Neuronal stem cell (in vitro differentiated cells): ENCODE data around the gene ZNF528.

Experiments used
- DNase-seq: peaks from one replicate; pipeline ENCODE4 v3.0.0-alpha.2; 2013; ENCODE audit warnings: low spot score
- H2AFZ ChIP-seq: one replicate; pipeline ENCODE4 v1.6.1; 2013; ENCODE audit warnings: mild to moderate bottlenecking, low read length, inconsistent platforms
- H2AK5ac ChIP-seq: 2 replicates; pipeline ENCODE4 v1.6.1; 2013; ENCODE audit warnings: low read depth, mild to moderate bottlenecking, inconsistent platforms, low read length, moderate library complexity, mixed read lengths
- H2BK120ac ChIP-seq: 2 replicates; pipeline ENCODE4 v1.6.1; 2013; ENCODE audit warnings: low read depth, mild to moderate bottlenecking, inconsistent platforms, low read length, moderate library complexity, mixed read lengths
- H2BK12ac ChIP-seq: one replicate; pipeline ENCODE4 v1.6.1; 2013; ENCODE audit warnings: low read length, inconsistent platforms
- H2BK15ac ChIP-seq: 2 replicates; pipeline ENCODE4 v1.6.1; 2013; ENCODE audit warnings: mild to moderate bottlenecking, low read length, inconsistent platforms, mixed read lengths
- H2BK5ac ChIP-seq: one replicate; pipeline ENCODE4 v1.6.1; 2013; ENCODE audit warnings: inconsistent platforms, mild to moderate bottlenecking, low read length, moderate library complexity
- H3K14ac ChIP-seq: one replicate; pipeline ENCODE4 v1.6.1; 2013; ENCODE audit warnings: low read length, inconsistent platforms
- H3K18ac ChIP-seq: 2 replicates; pipeline ENCODE4 v1.6.1; 2013; ENCODE audit warnings: low read length, inconsistent platforms
- H3K23ac ChIP-seq: 2 replicates; pipeline ENCODE4 v1.6.1; 2013; ENCODE audit warnings: low read depth, mild to moderate bottlenecking, mixed read lengths, low read length, inconsistent platforms; ENCODE audit not compliant: poor library complexity
- H3K27ac ChIP-seq: replicated peaks from 3 replicates; pipeline ENCODE4 v1.5.1; 2013; ENCODE audit warnings: low read length, inconsistent platforms
- H3K27me3 ChIP-seq, 3 experiments: 2 replicates each; pipeline ENCODE4 v1.6.1; 2013; ENCODE audit warnings: low read length in 3 of 3, mild to moderate bottlenecking in 2 of 3, inconsistent platforms in 1 of 3, low read depth in 1 of 3, mixed read lengths in 1 of 3, moderate library complexity in 1 of 3; ENCODE audit not compliant: control insufficient read depth in 3 of 3, insufficient read depth in 3 of 3
- H3K36me3 ChIP-seq, 2 donors: replicated peaks in 1 of 2; 2 replicates each; pipeline ENCODE4 v1.6.1; 2013; ENCODE audit warnings: low read length in 2 of 2; ENCODE audit not compliant: control insufficient read depth in 2 of 2, insufficient read depth in 2 of 2
- H3K4ac ChIP-seq: 2 replicates; pipeline ENCODE4 v1.6.1; 2013; ENCODE audit warnings: inconsistent platforms, mild to moderate bottlenecking, low read length, moderate library complexity
- H3K4me1 ChIP-seq, 2 donors: 1 replicate in 1 of 2; 2 replicates in 1 of 2; pipeline ENCODE4 v1.6.1; 2013; ENCODE audit warnings: low read length in 2 of 2, low read depth in 1 of 2; ENCODE audit not compliant: control insufficient read depth in 2 of 2, insufficient read depth in 1 of 2
- H3K4me2 ChIP-seq: one replicate; pipeline ENCODE4 v1.6.1; 2013; ENCODE audit warnings: mild to moderate bottlenecking, low read length, inconsistent platforms; ENCODE audit not compliant: insufficient read depth, poor library complexity, severe bottlenecking
- H3K4me3 ChIP-seq, 2 donors: 2 replicates each; pipeline ENCODE4 v1.5.1; 2013; ENCODE audit warnings: low read length in 2 of 2, mild to moderate bottlenecking in 2 of 2, inconsistent platforms in 1 of 2, moderate library complexity in 1 of 2
- H3K79me1 ChIP-seq: one replicate; pipeline ENCODE4 v1.6.1; 2013; ENCODE audit warnings: low read depth, mild to moderate bottlenecking, inconsistent platforms, low read length, moderate library complexity
- H3K9ac ChIP-seq: one replicate; pipeline ENCODE4 v1.6.1; 2013; ENCODE audit warnings: mild to moderate bottlenecking, low read depth, low read length, inconsistent platforms; ENCODE audit not compliant: poor library complexity
- H3K9me3 ChIP-seq, 2 donors: replicated peaks in 1 of 2; 2 replicates each; pipeline versions ENCODE3 to v1.6.1; 2013; ENCODE audit warnings: low read length in 2 of 2, mild to moderate bottlenecking in 2 of 2, inconsistent platforms in 1 of 2, low read depth in 1 of 2, mixed read lengths in 1 of 2, moderate library complexity in 1 of 2; ENCODE audit not compliant: control insufficient read depth in 2 of 2, insufficient read depth in 1 of 2
- H4K8ac ChIP-seq: one replicate; pipeline ENCODE4 v1.6.1; 2013; ENCODE audit warnings: low read depth, mild to moderate bottlenecking, inconsistent platforms, low read length, moderate library complexity
- H4K91ac ChIP-seq: one replicate; pipeline ENCODE4 v1.6.1; 2013; ENCODE audit warnings: low read length, low read depth, mild to moderate bottlenecking, inconsistent platforms; ENCODE audit not compliant: poor library complexity
- WGBS, 2 donors: extraction: QIAGEN DNeasy Blood & Tissue Kit; methylation state at CpG; one replicate each; pipeline ENCODE4 v1.1.7; 2013; ENCODE audit warnings: missing lambda C conversion rate in 2 of 2, mixed read lengths in 1 of 2; ENCODE audit not compliant: insufficient read length in 2 of 2, insufficient replicate concordance in 1 of 2; ENCODE audit errors: extremely low coverage in 2 of 2; 5-methylcytosine and 5-hydroxymethylcytosine counted together

ZNF528 gene

GRCh38 chr19:52370341-52370710 lies 27.3 kb upstream of the ZNF528 start:
- Histone ChIP-seq H3K9ac (peak overlapping the region; percentile 56), H3K23ac (no peak overlapping the region), H2BK5ac (no peak overlapping the region), H2BK120ac (no peak overlapping the region), H4K8ac (no peak overlapping the region), H3K4me3 (peak overlapping the region; percentile 90 to 91), H2BK12ac (no peak overlapping the region), H2AK5ac (peak overlapping the region; percentile 15), H3K36me3 (peaks cover 18 to 55% of the 10 kb centered on the region in 2 donors), H4K91ac (no peak overlapping the region), H3K4ac (no peak overlapping the region), H3K18ac (peak overlapping the region; percentile 24), H3K4me2 (peak overlapping the region; percentile 72), H3K27me3 (no peaks in the 10 kb centered on the region), H3K14ac (no peak overlapping the region), H3K9me3 (peaks cover 13 to 72% of the 10 kb centered on the region in 2 donors), H2BK15ac (no peak overlapping the region), H3K27ac (peak overlapping the region; percentile 85), H3K4me1 (peaks cover 0 to 5% of the 10 kb centered on the region in 2 donors), H2AFZ (peak overlapping the region; percentile 96), H3K79me1 (peaks cover 2% of the 10 kb centered on the region)
- WGBS, 2 donors: no CpG with 5 or more reads among the region's 7 CpGs
- no peak for DNase-seq

- no peak overlapping the region for H2BK15ac ChIP-seq
- no peak overlapping the region for H2BK120ac ChIP-seq
- no peak for DNase-seq
- H3K4me2 ChIP-seq: no peak overlapping the region
- no peak overlapping the region for H4K91ac ChIP-seq
- H3K9me3 ChIP-seq: peaks cover 21 to 78% of the 10 kb centered on the region in 2 donors
- WGBS, 2 donors: no CpG with 5 or more reads among the region's 1 CpG
- H3K4ac ChIP-seq: no peak overlapping the region
- no peaks in the 10 kb centered on the region for H3K27me3 ChIP-seq
- no peak overlapping the region for H2BK12ac ChIP-seq
- no peaks in the 10 kb centered on the region for H3K79me1 ChIP-seq
- H2AK5ac ChIP-seq: no peak overlapping the region
- H3K4me1 ChIP-seq: no peaks in the 10 kb centered on the region
- H3K9ac ChIP-seq: no peak overlapping the region
- no peak overlapping the region for H2AFZ ChIP-seq
- H4K8ac ChIP-seq: no peak overlapping the region
- H3K14ac ChIP-seq: no peak overlapping the region
- no peak overlapping the region for H2BK5ac ChIP-seq
- peaks cover 6 to 71% of the 10 kb centered on the region in 2 donors for H3K36me3 ChIP-seq
- no peak overlapping the region for H3K27ac ChIP-seq
- H3K18ac ChIP-seq: no peak overlapping the region
- no peak overlapping the region for H3K23ac ChIP-seq
- no peak overlapping the region for H3K4me3 ChIP-seq
Observed at GRCh38 chr19:52391135-52391534, 6.5 kb upstream of the ZNF528 start.

- no peak overlapping the region for H3K14ac ChIP-seq
- peaks cover 0 to 1% of the 10 kb centered on the region in 2 donors for H3K4me1 ChIP-seq
- H3K27me3 ChIP-seq: no peaks in the 10 kb centered on the region
- no peak overlapping the region for H2BK15ac ChIP-seq
- H3K36me3 ChIP-seq: peaks cover 4 to 73% of the 10 kb centered on the region in 2 donors
- no peak overlapping the region for H3K18ac ChIP-seq
- H2BK120ac ChIP-seq: no peak overlapping the region
- H2BK12ac ChIP-seq: no peak overlapping the region
- H3K79me1 ChIP-seq: no peaks in the 10 kb centered on the region
- H3K27ac ChIP-seq: no peak overlapping the region
- peak overlapping the region; percentile 62 to 75 for H3K4me3 ChIP-seq
- H3K4ac ChIP-seq: no peak overlapping the region
- H3K4me2 ChIP-seq: peak overlapping the region; percentile 52
- no peak overlapping the region for H4K8ac ChIP-seq
- H3K9me3 ChIP-seq: peaks cover 13 to 55% of the 10 kb centered on the region in 2 donors
- H3K9ac ChIP-seq: peak overlapping the region; percentile 53
- H3K23ac ChIP-seq: no peak overlapping the region
- H2BK5ac ChIP-seq: no peak overlapping the region
- no CpG with 5 or more reads among the region's 14 CpGs for WGBS, 2 donors
- DNase-seq: no peak
- H4K91ac ChIP-seq: no peak overlapping the region
- H2AK5ac ChIP-seq: no peak overlapping the region
- peak overlapping the region; percentile 78 for H2AFZ ChIP-seq
Observed at GRCh38 chr19:52398081-52398441, 412 bp downstream of the ZNF528 start.

- no peak for DNase-seq
- H4K91ac ChIP-seq: no peak overlapping the region
- H3K79me1 ChIP-seq: no peaks in the 10 kb centered on the region
- no peak overlapping the region for H2AK5ac ChIP-seq
- WGBS, 2 donors: no CpG with 5 or more reads among the region's 6 CpGs
- no peak overlapping the region for H2BK5ac ChIP-seq
- no peak overlapping the region for H2BK15ac ChIP-seq
- no peak overlapping the region for H3K14ac ChIP-seq
- no peak overlapping the region for H2BK12ac ChIP-seq
- H4K8ac ChIP-seq: no peak overlapping the region
- peaks cover 7 to 82% of the 10 kb centered on the region in 2 donors for H3K36me3 ChIP-seq
- no peak overlapping the region for H3K9ac ChIP-seq
- no peak overlapping the region for H3K23ac ChIP-seq
- peaks cover 21 to 68% of the 10 kb centered on the region in 2 donors for H3K9me3 ChIP-seq
- no peak overlapping the region for H3K27ac ChIP-seq
- no peaks in the 10 kb centered on the region for H3K4me1 ChIP-seq
- H3K4ac ChIP-seq: no peak overlapping the region
- H3K4me3 ChIP-seq: peak overlapping the region in 1 of 2 donors; percentile 42
- no peak overlapping the region for H3K18ac ChIP-seq
- H2BK120ac ChIP-seq: no peak overlapping the region
- H3K4me2 ChIP-seq: no peak overlapping the region
- H2AFZ ChIP-seq: no peak overlapping the region
- H3K27me3 ChIP-seq: no peaks in the 10 kb centered on the region
Observed at GRCh38 chr19:52410276-52410675, 12.6 kb downstream of the ZNF528 start.
